Fibroblast of pulmonary artery (primary cell): ENCODE results near the gene FAIM2.

Experiments used
- DNase-seq: peaks from one replicate; pipeline ENCODE4 v3.0.0-alpha.2; 2010; ENCODE audit warnings: low read depth
- H3K4me3 ChIP-seq: replicated peaks from 2 replicates; pipeline ENCODE4 v1.5.1; 2011; ENCODE audit warnings: low read depth, mild to moderate bottlenecking, control low read depth, low read length, moderate library complexity
- TF ChIP-seq, protein P1 (sequence below): IDR thresholded peaks from 2 replicates; pipeline ENCODE4 v1.5.1; 2011; ENCODE audit warnings: mild to moderate bottlenecking, control low read depth, low read length, inconsistent platforms; ENCODE audit errors: missing control alignments

FAIM2 gene

DNA sequence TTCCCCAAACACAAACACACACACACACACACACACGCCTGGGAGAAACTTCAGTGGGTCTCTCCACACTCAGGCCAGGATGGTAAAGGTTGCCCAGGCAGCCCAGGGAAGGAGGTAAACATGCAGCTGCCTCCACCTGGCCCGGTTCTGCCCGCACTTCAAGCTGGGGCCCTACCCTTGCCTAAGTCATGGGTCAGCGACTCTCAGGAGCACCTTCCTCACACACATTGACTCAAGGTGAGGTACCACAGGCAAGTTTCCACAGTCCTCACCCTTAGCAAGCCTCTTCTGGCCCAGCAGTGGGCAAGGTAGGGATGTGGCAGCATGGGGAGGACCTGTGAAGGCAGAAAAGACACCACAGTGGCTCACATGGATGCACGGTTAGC is 14.1 kb upstream of the FAIM2 start:
- TF ChIP-seq, protein P1, sequence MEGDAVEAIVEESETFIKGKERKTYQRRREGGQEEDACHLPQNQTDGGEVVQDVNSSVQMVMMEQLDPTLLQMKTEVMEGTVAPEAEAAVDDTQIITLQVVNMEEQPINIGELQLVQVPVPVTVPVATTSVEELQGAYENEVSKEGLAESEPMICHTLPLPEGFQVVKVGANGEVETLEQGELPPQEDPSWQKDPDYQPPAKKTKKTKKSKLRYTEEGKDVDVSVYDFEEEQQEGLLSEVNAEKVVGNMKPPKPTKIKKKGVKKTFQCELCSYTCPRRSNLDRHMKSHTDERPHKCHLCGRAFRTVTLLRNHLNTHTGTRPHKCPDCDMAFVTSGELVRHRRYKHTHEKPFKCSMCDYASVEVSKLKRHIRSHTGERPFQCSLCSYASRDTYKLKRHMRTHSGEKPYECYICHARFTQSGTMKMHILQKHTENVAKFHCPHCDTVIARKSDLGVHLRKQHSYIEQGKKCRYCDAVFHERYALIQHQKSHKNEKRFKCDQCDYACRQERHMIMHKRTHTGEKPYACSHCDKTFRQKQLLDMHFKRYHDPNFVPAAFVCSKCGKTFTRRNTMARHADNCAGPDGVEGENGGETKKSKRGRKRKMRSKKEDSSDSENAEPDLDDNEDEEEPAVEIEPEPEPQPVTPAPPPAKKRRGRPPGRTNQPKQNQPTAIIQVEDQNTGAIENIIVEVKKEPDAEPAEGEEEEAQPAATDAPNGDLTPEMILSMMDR, result no peak
- H3K4me3 ChIP-seq, result no peak overlapping the region
- DNase-seq, result no peak

DNA sequence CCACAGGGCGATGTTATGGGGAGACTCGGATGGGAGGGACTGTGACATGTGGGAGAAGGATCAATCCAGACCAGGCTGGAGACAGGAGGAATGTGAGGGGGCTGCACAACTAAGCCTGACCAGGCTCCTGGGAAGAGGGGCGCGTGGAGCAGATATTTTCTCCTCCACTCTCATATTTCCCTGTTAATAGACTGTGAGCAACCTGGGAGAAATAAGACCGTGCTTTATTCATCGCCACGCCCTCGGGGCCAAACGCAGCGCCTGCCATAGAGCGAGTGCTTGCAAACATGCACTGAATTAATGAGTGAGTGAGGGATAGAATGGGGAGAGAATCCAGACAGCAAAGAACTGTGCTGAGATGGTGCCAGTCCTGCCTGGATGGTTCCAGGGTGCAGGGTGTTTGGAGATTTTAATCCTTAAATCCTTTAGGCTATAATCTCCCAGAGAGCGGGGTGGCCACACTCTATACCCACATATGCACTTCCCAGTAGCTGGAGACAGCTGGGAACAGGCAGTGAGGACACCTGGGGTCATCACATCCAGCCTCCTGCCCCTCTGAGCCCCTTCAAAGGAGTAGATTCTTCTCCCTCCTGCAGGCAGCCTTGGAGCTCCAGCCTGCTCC is 13.6 kb upstream of the FAIM2 start:
- no peak overlapping the region for H3K4me3 ChIP-seq
- DNase-seq, result no peak
- TF ChIP-seq, protein P1, result no peak

DNA sequence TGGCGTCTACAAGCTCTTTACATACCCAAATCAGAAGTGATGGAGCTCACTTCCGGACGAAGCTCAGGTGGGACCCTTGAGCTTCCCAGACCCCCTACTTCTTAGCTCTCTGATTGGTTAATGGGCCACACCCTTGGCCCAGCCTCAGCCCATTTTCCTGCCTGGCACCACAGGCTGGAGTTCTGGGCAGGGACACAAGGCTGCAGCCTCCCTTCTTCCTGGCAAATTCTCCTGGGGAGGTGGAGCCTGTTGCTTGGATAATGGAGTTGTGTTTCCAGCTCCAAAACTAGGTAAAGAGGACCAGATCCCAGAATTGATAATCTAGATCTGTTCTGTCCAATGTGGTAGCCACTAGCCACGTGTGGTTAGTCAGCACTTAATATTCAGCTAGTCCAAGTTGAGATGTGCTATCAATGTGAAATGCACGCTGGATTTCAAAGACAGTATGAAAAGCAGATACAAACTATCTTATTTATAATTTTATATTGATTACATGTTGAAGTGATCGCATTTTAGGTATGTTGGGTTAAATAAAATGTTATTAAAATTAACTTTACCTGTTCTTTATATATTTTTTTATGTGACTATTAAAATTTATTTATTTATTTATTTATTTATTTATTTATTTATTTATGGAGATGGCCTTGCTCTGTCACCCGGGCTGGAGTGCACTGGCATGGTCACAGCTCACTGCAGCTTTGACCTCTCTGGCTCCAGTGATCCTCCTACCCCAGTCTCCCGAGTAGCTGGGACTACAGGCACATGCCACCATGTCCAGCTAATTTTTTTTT is 12.6 kb upstream of the FAIM2 start:
- TF ChIP-seq, protein P1, result no peak
- DNase-seq, result no peak

DNA sequence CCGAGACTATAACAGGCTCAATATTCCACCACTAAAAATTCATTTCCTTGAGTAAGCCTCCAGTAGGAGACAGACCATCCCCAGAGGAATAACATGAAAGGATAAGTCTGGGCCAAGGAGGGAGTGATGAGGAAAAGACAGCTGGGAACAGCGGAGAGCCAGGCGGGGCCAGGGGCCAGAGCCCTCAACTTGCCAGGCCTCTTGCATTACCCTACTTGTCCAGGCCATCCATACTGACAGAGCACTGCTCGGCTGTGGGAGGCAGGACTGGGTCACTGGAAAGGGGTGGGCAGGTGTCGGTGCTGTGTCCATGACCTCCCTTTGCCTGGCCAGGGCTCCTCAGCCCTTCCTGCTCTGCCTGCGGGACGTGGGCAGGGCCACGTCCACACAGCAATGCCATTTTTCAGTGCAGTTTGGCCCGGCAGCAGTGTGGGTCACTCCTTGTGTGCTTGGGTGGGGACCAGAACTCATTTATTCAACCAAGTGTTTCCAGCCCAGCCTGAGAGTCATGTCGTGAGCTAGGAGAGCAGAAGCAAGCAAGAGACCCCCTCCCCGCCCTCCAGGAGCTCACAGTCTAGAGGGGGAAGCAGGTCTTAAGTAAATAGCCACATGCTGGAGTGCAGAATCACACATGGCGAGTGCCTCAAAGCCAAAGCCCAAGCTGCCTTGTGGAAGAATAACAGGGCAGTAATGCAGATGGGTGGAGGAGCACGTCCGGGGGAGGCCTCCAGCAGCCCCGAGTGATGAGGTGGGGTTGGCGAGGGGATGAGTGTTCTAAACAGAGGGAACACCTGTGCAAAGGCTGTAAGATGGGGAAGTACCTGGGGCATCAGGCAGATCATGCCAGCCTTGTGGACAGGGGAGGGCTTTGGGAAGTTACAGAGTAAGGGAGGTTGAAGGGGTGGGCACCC is 8.9 kb upstream of the FAIM2 start:
- TF ChIP-seq, protein P1, result no peak

More for the DNA sequence above, 12.6 kb upstream of the FAIM2 start:
- no peak overlapping the region for H3K4me3 ChIP-seq

DNA sequence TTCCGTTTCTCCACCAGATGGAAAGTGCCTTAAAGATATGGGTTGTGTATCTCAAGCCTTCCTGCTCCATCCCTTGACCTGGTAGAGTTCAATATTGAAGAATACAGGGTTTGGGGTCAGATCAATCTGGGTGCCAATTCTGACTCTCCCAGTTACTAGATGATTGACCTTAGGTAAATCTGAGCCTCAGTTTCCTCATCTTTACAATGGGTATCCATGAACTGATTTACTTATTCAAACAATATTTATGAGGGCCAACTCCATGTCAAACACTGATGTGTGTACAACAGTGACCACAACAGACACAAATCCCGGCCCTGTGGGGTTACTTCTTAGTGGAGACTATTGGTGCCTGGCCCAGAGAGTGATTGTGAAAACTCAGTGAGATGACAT is 7.5 kb upstream of the FAIM2 start:
- DNase-seq, result no peak
- TF ChIP-seq, protein P1, result no peak
- no peak overlapping the region for H3K4me3 ChIP-seq

More for the DNA sequence above, 8.9 kb upstream of the FAIM2 start:
- H3K4me3 ChIP-seq, result no peak overlapping the region
- no peak for DNase-seq

DNA sequence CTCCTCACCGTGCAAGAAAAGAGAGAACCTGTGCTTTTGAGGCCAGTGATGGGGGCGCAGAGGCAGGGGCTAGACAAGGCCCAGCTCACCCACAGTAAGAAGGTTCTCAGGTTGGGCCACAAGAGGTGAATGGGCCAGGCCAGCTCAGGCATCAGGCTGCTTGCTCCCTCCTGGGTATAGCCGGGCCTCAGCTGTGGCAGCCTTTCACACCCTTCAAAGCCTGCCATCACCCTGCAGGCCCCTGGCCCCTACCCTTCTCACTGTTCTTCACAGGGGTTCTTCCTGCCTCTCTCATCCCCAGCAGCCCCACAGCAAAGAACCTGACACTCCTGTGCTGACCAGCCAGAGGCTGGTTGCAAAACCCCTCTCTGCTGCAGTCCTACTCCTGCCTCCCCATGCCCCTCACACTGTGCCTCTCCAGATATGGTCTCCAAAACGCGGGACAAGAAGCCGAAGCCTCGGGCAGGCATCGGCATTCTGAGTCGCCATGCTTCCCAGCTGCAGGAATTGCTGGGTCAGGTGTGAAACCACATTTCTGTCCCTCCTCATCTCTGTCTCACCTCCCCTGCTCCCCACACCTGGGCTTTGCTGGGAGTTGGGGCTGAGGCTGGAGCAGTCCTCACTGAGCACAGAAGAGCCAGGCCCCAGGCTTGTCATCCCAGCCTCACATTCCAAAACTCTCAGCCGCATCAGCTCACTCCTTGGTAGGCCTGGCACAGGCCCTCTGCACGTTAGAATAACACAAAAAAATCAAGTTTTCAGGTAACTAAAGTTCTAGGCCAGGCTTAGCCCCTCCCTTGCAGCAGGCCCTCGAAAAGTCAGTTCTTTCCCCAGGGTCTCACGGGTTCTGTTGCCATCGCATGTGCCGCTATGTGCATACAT is 6.9 kb upstream of the FAIM2 start:
- DNase-seq, result no peak
- H3K4me3 ChIP-seq, result no peak overlapping the region
- TF ChIP-seq, protein P1, result no peak
